Stimulated activated naive CD8-positive, alpha-beta T cell treated with anti-CD3 and anti-CD28 coated beads, Interleukin-15, Interleukin-2, amounts not matched to agents 100 U/mL and 50 U/mL, for 24 hours (primary cell): ENCODE measurements around the gene DAD1.

Experiments
- ATAC-seq: fragments of 150-1000 bp; cut with Tn5 transposase; one replicate; pipeline ENCODE4 v1.10.0; 2021
- DNase-seq: peaks from one replicate; pipeline ENCODE4 v3.0.0; 2021

Gene DAD1

DNA sequence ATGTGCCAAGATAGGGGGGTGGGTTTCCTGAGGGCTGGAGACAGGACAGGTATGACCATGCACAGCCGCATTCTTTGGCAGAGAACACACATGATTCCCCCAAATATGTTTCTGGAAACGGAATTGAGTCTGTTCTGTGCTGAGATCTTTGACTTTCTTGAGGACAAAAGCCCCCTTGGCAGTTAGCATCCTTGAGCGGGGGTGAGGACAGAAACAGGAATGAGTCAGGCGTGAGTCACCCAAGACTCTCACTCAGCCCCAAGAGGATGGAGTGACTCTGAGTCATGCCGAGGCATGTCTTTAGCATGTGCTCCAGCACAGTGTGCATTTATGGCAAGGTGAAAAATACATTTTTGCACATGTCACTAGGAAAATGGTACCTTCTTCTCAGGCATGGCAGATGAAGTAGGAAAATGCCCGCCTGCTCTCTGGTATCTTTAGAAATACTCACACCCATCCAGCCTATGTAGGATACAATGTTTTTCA lies 52.1 kb downstream of the DAD1 start:
- DNase-seq: peak; percentile 84
- ATAC-seq: peak; percentile 95

DNA sequence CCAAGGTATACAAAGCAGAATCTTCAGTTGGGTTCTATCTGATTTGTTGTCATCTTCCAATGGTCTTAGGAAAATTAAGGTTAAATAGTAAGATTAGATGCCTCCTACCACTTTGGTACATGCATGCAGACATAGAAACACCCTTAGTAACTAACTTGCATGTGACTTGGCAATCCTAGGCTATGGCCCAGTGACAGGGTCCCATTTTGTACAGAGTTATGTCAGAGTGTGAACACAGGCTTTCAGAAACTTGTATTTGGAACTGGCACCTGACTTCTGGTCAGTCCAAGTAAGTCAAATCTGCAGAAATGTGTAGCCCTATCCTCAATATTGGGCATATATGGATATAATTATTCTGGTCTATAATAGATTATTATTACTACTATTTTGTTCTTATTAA lies 53.1 kb downstream of the DAD1 start:
- DNase-seq (peak; percentile 20), ATAC-seq (no peak)

DNA sequence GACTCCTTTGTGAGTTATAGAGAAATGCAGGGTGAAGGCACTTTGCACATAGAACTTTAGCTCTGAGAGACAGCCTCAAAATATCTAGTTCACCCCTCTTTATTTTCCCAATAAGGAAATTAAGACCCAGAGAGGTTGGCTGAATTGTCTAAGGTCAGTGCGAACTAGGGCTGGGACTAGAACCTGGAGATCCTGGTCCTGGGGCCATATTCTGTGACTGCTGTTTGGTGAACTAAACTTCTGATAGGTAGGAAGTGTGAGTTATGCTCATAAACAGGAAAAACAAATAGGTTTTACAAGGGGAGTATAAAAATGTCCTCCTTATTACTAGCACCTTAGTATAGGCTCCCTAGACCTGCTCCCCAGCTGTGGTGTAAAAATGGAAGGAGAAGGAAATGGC lies 53.9 kb downstream of the DAD1 start:
- DNase-seq (no peak), ATAC-seq (no peak)

DNA sequence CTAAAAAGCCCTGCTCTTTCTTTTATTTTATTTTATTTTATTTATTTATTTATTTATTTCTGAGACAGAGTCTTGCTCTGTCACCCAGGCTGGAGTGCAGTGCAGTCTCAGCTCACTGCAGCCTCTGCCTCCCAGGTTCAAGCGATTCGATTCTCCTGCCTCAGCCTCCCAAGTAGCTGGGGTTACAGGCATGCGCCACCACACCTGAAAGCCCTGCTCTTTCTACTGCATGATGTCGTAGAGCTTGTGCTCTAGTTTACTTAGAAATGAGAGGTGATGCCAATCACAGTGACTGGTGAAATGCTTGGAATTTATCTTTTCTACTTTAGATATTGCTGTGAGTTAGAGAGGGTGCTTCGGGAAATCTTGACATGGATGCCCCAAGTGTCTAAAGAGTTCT lies 54.5 kb downstream of the DAD1 start:
- DNase-seq (no peak), ATAC-seq (no peak)

DNA sequence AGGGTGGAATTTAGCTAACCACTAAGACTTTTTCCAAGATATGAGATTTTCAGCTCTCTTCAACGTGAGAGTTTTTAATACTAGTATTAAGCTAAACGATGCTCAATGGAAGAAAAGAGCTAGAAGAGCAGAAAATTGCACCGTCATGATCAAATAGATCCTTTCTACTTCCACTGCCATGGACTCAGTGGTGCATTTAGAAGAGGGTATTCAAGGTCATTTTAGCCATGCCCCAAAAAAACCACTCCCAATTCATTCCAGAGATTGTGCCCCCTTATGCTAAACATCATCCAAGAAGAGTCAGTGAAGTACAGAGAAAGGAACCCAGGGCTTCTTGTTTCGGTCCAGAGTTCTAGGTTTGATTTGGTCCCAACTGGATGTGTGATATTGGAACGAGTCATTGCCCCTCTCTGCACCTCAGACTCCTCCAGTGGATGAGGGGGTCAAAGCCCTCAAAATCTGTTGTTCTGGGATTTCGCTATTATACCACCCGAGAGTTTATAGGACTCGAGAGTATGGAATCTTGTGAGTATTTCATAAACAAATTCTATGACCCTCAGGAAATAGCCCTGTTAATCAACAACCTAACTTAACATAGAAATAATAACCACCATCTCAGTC lies 55.2 kb downstream of the DAD1 start:
- DNase-seq: no peak
- no peak for ATAC-seq

DNA sequence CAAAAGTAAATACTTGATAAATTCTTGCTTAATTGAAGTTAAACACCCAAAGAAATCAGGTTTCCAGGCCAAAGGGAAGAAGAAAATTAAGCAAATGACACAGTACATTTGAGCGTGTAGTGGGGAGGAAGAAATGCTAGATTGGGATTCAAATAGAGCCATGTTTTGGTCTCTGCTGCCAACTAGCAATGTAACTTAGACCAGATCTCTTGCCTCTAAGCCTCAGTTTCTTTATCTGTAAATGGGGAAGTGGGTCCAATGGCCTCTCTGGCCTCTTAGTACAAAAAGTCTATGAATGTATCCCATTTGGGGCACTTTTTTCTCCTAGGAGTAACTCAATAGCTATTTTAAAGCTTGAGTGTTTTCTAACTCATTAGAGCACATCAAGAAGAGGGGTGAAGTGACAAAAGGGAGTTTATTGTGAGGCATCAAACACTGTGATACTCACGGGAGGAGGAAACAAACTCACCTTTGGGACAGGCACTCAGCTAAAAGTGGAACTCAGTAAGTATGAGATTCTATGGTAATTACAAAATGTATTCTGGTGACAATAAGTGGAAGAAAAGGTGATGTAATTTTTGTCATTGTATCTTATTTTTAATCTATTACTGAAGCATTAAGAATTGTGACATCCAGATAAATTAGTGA lies 55.8 kb downstream of the DAD1 start:
- no peak for ATAC-seq

DNA sequence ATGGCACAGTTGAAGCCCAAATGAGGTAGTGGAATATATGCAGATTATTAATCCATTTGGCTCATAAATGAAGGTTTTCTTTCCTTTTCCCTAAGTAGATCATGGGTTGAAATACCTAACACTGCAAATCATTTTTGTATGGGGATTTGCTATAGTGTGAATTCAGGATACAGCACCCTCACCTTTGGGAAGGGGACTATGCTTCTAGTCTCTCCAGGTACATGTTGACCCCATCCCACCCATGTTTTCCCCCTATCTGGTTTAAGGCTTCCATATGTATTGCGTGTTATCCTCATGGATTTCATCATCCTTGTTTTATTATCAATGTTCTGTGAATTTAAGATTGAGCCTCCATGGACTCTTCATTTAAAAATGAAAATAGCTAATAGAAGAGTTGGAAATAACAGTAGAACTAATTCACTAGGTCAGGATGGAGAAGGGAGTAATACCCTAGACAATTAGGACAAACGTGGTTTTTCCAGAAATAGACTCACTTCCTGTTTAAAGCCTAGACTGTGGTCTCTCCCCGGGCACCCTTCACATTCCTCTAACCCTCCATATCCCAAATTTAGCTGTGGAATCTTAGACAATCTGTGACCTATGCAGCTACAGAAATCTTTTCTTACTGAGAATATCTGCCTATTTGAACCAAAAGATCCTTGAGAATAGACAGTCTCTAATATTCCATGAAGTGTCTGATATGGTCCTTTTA lies 56.5 kb downstream of the DAD1 start:
- no peak for DNase-seq

More for the DNA sequence above, 55.8 kb downstream of the DAD1 start:
- DNase-seq: no peak

DNA sequence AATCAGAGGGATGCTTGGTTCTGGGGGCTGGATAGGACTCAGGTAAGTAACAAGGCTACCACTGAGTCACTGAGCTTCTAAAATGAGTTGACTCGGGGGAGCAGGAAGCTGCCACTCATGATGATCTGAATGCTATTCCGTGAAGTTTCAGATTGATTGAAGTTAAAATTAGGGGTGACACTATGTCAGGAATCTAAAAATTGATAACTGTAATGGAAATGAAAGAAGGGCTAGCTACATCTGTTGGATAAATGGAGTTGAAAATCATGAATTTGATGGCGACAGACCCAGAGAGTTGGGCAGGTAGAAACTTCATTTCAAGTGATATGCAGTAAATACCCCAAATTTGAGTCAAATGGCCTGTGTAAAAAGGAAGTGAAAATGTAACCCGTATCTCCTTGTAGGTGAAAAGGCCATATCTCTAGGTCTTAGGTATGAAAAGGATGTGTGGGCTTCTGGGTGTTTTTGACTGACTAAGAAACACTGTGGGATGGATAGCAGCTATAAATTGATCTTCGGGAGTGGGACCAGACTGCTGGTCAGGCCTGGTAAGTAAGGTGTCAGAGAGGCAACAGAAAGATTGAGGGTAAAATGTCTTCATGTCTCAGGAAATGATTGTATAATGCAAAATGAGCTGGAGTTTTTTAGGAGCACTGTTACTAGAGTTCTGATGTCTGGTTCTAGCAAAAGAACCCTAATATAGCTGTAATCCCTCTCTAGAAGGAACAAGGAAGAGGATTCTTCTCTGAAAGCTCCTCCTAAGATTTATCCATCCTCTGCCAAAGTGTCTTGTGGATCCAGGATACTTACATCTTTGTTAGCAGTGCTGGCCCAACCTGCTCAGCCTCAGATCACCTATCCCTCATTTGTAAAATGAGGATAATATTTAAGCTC lies 57.3 kb downstream of the DAD1 start:
- no peak for DNase-seq

More for the DNA sequence above, 56.5 kb downstream of the DAD1 start:
- no peak for ATAC-seq

DNA sequence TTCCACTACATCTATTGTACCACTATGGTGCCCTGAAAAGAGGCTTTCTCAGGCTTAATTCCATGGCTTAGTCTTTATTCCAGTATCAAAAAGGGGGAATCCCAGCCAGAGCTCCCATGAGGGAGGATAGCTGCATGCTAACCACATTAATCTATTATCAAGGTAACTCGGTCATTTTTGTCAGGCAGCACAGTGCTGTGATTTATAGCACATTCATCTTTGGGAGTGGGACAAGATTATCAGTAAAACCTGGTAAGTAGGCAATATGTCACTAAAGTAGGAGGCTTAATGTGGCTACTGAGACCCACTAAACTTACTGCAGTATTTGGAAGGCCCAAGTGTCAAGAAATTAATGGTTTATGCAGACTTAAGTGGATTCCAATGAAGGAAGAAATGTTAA lies 58.9 kb downstream of the DAD1 start:
- ATAC-seq: no peak

More for the DNA sequence above, 57.3 kb downstream of the DAD1 start:
- ATAC-seq: peak; percentile 70

DNA sequence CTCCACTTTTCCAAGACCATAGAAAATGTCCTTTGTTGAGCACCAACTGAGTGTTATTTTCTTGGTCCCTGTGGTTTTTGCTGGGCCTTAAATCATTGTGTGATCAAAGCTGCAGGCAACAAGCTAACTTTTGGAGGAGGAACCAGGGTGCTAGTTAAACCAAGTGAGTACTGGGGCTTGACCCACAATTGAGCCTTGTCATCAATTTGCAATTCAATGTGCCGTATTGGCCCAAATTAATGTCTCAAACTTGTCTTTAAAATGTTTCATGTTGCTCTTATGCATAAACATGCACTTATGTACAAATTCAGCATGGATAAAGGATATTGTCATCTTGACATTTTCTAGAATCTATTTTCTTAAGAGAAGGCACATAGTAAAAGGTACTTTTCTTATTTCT lies 62.3 kb downstream of the DAD1 start:
- ATAC-seq (no peak), DNase-seq (no peak)

More for the DNA sequence above, 58.9 kb downstream of the DAD1 start:
- DNase-seq: no peak

DNA sequence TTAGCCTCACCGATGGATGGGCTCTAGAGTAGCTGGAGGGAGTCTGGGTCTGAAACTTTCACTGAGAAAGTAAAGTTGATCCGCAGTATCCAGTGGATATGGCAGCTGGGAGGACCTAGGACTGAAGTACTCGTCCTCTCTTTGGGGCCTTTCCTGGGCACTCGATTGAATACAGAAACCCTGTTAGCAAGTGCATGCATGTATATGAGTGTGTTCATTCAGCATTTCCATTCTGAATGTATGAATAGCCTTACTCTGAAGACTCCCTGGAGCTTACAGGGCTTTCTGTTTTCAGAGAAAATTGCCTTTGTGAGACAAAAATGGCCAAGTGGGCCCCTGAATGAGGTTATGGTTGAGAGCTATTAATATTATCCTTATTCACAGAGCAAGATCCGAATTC lies 62.8 kb downstream of the DAD1 start:
- no peak for DNase-seq
- ATAC-seq: peak; percentile 36

DNA sequence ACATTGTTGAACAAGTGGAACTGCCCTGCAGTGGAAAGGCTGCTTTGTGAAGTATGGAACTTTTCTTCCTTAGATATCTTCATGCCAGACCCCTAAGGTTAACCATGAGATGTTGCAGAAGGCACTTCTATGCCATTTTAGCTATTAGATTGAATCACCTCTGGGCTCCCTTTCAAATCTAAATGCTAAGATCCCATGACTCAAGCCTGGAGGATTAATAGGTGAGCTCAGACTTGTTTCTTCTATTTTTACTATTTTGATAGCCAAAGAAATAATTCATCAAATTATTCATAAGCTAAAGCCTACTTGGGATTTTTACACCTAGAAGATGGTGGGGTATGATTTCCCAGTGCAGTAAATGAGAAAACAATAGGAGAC lies 64.3 kb downstream of the DAD1 start:
- ATAC-seq (no peak), DNase-seq (no peak)

DNA sequence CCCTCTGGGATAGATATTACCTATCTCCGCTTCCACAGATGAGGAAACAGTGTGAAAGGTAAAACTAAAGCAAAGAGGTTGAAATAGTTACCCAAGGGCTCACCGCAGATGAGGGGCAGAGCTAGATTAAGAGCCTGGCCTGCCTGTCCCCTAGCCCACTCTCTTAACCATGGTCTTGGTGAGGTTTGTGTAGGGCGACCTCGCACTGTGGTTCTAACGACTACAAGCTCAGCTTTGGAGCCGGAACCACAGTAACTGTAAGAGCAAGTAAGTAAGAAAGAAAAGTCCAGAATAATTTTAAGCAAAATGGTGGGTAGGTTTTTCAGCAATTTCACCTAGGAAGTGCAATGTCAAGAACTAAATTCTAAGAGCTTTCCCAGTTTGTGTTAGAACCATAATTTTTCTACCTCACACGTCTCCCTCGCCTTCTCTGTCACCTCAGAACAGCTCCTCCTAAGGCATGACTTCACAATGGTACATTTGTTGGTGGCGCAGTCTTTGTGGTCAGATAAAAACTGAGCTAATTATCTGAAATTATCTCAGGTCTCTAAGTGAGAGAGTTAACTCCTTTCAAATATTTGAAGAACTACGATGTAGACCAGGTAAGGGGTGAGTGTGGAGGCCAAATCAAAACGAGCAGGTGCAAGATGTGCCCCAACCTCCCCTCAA lies 64.8 kb downstream of the DAD1 start:
- DNase-seq: no peak
- ATAC-seq: no peak

DNA sequence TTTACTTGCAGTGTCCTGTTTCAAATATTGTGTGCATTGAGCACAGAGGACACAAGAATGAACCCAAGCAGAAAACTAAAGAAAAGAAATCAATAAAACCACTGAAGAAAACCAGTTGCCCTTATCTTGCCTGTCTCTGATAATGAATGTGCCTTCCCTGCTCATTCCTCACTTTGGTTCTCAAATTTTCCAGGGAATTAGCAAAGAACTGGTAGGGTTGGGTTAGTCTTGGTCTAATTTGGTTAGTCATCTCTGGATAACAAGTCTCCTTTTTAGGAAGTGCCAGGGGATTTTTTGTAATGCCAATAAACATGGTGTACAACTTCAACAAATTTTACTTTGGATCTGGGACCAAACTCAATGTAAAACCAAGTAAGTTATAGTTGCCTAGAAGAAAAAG lies 65.7 kb downstream of the DAD1 start:
- ATAC-seq (no peak), DNase-seq (no peak)

DNA sequence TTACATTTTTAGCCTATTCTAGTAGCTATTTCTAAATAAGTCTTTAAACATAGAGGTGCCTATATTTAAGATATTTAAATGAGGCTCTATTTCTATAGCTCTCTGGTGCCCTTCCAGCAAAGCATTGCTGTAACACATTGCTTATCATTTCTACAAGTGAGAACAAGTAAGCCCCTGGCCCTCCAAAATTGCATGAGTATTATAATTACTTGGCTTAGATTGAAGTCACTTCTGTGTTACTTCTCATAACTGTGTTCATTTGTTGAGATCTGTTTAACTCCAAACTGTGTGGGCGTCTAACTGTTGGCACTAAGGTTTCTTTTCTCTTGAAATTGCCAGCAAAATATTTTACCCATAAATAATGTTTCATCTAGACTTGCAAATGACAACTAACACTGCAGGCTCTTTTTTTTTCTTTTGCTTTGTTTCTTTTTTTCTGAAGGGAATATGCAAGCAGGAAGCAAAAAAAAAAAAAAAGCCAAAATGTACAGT lies 66.5 kb downstream of the DAD1 start:
- no peak for ATAC-seq
- DNase-seq: no peak

DNA sequence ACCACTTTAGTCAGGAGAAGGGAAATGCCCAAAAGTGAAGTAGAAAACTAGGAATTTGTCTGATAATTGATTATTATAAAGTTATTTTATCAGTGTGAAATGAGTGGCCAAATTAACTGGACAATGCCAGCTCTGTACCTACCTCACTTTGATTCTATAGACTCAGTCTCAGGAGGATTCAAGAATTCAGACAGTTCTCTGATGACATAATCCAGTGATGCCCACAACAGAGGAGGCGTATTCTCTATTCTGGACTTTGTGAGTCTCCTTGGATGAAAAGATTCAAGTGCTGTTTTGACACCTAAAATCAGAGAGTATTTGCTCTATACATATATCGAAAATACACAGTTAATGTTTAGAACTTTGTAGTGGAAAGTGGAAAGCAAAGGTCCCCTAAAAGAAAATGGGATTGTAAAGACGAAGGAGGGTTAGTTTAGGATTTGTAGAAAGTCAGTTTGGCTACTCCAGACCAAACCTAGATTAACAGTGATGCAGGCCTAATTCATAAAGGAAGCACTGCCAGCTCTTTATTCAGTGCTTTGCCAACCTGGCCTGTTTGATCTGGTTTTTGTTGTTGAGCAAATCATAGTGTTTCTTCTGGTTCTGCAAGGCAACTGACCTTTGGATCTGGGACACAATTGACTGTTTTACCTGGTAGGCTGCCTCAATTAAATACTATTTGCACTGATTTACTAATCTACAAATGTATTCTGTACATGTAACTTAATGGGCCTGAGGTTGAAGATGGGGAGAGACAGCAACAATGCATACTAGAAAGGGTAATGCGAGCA lies 67.4 kb downstream of the DAD1 start:
- no peak for DNase-seq
- no peak for ATAC-seq

DNA sequence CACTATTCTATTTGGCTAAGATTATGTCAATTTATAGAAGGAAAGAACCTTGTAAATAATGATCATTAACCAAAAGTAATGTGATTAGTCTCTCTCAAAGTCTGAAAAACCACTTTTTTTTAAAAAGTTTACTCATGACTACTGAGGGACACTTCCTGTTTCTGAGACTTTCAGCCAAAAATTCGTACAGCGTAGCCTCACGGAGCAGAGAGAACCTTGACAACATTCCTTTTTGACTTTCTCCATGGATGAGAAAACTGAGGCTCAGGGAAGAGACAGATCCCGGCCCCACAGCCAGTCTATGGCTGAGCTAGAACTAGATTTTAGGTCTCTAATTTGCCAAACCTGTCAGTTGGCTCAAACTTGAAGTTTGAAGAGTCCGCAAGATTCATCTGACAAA lies 68.2 kb downstream of the DAD1 start:
- DNase-seq (no peak), ATAC-seq (no peak)

DNA sequence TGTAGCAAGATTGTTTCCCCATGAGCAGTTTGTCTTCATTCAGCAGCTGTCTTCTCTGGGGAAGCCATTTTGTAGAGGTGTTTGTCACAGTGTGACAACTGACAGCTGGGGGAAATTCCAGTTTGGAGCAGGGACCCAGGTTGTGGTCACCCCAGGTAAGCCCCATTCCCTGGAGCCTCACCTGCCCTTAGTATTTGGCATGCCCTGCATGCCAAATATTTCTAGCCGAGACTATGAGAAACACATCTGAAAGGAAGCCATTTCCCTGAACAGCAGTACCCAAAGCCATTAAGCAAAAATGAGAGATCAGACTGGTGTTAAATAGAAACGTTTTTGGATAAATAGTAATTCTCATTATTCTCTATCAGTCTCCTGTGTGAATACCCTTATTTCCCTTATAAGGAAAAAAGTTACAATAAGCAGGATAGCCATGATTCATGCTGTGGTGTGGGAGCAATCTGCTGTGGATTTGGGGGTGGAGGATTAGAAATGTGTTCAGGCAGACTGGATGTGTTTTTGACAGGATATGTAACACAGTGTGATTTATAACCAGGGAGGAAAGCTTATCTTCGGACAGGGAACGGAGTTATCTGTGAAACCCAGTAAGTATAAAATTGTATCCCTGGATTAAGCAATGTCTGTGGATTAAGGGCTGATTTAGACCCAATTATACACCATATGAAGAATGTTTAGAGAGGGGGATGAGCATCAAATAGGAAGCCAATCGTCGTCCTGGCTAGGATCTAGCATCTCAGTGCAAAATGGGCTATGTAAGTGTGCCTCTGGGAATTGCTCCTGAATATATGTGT lies 68.9 kb downstream of the DAD1 start:
- ATAC-seq (no peak), DNase-seq (no peak)

DNA sequence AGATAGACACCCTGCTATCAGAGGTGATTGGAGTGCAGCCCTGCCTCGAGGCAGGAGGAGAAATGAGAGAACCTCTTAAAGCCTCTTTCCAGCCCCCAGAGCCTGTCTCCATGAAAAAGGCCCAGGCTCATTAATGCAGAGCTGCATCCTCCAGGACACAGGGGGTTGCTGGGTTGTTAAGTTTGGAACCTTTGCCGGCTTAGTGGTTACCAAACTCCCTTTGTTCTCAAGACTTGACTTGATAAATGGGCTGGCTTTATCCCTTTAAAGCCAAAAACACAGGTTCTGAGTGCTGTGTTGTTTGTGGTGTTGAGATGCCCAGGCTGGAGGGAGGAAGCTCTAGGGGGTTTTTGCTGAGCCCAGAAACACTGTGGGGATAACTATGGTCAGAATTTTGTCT lies 71.0 kb downstream of the DAD1 start:
- ATAC-seq (no peak), DNase-seq (no peak)

DNA sequence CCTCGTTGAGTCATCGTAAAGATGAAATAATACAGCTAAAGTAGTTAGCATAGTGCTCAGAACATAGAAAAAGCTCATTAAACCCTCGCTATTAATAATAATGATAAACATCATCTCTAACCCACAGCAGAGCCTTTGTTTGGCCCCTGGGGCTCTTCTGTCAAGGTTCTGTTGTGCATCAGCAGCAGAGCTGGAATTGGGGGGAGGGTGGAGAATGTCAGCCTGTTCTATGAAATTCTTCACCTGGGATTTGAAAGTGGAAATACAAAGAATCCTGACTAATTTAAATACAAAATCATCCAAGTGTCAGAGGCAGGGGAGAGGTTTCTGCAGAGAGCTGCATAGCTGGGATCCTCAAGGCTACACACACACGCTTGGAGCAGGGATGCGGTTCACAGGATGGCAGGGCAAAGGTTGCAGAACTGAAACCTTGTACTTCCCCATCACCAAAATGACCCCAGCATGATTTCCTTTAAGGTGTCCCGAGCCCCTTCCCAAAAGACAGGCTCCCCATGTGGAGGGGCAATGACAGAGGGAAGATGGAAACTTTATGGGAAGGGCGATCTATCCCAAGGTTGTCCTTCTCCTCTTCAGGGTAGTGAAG lies 71.8 kb downstream of the DAD1 start:
- no peak for DNase-seq
- ATAC-seq: no peak
